ENCODE measurements around the gene ADGRD1.

ADGRD1 gene

DNA sequence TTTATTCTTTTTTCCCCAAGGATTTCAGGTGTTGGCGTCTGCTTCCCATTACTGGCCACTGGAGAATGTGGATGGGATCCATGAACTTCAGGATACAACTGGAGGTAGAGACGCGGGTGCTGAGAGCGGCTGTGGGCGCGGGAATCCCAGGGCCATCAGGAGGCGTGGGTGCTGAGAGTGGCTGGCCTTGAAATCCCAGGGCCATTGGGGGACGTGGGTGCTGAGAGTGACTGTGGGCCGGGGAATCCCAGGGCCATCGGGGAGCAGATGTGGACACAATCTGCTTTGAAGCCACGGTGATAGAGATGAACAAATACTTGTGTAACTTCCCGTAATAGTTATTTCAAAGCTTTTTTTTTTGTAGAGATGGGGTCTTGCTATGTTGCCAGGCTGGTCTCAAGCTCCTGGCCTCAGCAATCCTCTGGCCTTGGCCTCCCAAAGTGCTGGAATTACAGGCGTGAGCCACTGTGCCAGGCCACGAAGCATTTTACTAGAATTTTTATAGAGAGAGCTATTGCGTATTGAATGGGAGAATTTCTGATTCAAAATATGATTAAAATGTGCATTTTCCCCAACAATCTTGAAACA, 12.8 kb downstream of the ADGRD1 start:
- DNase-seq (ENCODE audit: low read depth), result no peak

DNA sequence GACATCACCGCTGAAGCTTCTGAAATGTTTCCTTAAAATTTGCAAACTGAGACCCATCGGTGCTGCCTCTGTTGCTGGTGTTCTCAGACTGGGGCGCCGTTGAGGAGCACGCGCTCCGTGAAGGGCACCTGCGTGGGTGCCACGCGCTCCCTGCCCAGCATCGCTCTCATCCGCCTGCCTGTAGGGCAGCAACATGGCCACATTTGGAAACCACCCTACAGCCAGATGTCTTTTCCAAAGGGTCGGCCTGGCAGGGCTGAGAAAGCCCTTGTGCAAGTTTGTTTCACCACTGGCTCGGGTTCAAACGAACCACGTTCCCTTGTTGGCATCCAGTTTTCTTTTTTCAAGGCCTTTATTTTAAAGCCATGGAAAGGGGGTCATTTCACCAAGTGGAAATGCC, 13.9 kb downstream of the ADGRD1 start:
- no peak for DNase-seq (ENCODE audit: low read depth)

DNA sequence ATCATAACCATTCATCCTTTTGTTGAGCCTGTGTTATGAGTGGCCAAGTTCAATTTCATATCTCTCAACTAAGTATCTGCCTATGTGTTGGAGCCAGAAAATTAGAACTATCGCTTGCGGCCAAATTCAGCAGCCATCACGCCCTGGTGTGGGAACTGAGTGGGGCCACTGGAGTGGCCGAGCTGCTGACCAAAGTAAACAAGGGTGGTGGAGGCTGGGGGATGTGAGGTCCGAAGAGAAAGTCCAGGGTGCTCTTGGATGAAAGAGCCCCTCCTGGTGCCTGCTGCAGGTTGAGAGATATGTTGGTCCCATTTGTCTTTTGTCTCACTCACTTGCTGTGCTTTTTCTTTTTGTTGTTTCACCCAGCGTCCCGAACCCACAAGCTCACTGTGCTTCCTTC, 14.9 kb downstream of the ADGRD1 start:
- no peak for DNase-seq (ENCODE audit: low read depth)

DNA sequence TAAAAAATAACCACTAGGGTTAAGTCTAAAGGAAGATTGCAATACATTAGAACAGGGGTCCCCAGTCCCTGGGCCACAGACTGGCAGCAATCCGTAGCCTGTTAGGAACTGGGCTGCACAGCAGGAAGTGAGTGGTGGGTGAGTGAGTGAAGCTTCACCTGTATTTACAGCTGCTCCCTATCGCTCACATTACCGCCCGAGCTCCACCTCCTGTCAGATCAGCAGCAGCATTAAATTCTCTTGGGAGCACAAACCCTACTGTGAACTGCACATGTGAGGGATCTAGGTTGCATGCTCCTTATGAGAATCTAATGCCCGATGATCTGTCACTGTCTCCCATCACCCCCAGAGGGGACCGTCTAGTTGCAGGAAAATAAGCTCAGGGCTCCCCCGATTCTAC, 15.5 kb downstream of the ADGRD1 start:
- no peak for DNase-seq (ENCODE audit: low read depth)

DNA sequence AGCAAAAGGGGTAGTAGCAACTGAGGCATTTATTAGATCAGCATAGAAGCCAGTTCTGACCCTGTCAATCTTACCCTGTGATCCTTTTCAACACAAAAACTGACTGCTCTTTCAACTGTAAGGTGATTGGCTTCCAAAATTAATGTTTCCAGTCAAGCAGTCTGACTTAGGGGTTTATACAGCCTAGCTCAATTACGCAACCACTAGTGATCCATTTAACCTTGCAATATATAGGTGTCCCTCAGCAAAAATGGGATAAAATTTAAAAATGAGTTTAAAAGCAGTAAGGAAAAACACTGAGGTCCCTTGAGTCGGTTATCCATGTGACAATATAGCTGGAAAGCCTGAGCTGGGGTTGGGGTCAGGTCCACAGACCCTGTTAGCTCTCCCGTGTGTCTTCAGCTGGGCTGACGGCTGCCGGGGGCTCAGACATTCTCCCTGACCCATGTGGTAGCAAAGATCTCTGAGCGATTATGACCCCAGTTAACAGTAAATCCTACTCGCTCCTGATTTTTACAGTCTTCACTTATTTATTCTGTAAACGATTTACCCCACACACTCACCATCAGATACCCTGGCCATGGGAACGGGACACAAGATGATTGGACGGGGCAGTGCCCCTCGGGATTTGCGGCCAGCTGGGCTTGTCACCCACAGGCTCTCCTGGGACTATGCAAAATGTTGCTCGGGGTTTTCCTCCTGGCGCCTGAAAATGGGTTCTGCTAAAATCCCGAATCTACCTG, 16.6 kb downstream of the ADGRD1 start:
- no peak for DNase-seq (ENCODE audit: low read depth)

DNA sequence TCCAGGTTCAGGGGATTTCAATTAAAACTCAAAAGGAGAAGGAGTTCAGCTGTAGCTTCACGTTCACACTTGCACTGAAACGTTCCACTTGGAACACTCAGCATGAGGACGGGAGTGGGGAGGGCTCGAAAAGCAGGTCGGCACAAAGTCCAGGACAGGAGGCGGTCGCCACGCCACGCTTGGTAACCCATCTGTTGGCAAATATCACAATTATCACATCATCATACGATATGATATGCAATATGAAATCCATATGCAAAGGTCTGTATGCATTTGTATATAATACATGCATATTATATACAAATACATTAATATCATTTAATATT, 17.2 kb downstream of the ADGRD1 start:
- DNase-seq (ENCODE audit: low read depth), result no peak

DNA sequence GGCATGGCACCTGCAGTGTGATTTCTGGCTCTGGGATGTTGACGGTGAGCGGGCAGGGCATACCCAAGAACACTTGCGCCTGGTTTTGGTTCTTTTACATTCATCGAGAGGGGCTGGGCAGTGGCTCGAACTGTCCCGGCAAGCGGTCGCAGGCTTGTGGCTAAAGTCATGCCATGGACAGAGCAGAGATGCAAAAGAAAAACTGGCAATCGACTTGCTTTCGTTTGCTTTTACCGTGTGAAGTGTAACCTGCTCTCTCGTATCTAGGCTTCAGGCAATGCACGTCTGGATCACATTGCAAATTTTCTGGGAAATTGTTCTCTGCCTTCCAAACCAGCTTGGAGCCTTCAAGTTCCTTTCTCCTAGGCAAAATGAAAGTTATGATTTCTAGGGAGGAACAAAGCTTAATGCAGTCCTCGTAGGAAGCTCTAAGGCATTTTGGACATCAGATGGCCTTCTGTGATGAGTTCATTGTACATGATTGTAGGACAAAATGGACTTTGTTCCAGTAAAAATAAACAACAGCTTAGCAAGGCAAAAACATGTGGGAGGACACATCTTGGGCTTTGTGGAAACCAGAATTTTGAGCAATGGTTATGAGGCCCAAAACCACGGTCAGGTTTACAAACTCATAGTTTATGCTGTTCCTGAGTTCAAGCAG, 18.3 kb downstream of the ADGRD1 start:
- no peak for DNase-seq (ENCODE audit: low read depth)

DNA sequence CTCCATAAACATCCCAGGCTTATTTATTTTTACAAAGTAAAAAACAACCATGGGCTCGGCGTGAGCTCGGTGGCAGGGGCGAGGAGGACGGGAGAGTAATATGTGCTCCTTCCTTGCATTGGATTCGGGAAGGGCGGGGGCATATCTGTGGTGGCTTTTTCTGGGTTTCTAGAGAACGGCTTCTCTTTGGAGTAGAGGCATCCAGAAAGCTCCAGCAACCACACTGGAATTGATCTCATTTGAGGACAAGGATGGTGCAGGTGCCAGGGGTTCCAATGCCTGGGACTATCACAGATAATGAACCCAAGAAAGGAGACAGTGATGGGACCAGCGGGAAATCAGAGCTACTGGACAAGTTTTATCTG, 18.9 kb downstream of the ADGRD1 start:
- DNase-seq (ENCODE audit: low read depth), result no peak

DNA sequence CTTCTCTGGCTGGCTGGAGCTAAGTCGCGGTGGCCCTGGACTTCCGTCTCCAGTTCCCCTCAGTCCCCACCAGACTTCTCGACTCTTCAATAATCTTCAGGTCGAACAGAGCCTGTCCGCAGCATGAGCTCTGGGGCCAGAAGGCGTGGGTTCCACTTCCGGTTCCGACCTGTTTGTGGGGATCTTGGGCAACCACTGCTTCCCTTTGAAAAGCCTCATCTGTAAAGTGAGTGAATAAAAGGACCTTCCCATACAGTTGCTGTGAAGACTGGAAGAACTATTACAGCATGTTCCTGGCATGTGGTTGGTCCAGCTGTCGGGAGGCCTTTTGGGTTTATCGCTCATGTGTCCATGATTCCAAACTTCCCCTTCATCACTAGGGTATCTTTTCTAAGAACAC, 19.4 kb downstream of the ADGRD1 start:
- DNase-seq (ENCODE audit: low read depth), result no peak

DNA sequence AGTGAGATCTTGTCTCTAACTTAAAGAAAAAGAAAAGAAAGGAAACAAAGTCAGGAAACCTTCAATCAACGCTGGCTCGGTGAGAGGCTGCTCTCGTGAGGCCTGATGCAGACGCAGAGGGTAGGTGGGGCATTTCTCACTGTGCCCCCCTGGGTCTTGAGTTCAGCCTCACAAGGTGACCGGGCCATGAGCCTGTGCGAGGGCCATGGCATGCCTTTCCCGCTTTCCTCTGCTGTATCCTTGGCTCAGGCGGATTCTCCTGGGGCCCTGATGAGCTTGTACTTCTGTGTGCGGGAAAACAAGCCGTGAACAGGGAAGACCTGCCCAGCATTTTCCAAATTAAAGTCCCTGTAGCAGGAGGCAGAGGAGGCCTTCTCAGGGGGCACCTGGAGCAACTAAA, 20.2 kb downstream of the ADGRD1 start:
- DNase-seq (ENCODE audit: low read depth), result no peak

DNA sequence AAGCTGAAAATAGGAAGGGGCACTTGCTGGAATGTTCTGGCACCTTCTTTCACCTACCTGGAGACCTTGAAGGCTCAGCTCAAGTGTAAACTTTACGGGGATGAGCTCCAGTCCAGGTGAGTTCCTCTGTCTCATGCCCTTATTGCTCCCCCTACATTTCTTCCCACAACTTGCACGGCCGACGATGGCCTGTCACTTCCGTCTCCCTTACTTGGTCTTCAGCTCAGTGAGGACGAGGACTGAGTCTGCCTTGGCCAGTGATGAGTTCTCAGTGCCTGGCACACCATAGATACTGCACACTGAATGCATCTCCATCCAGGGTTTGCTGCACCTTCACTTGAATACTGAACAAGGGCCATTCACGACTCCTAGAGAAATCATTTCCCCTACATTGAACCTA, 21.4 kb downstream of the ADGRD1 start:
- DNase-seq (ENCODE audit: low read depth), result no peak

DNA sequence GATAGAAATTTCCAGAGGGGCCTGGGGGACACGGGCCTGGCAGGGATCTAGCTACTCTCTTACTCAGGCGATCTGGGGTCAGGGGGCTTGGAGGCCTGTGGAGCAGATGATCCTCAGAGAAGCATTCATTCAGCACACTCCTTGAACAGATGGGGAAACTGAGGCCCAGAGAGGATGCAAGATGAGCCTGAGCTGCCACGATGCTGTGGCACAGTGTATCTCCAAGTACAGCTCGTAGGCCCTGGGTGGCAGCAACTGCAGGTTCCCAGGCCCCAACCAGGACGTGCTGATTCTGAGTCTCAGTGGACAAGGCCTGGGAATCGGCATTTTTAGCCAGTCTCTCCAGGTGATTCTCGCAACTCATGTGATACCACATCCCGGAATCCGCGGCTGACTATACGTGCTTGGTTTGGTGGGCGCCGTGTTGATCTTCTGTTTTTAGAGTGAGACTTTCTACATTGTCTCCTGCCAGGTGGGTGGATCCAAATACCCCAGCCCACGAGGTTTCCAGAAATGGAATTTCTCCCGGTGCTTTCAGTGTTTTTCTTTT, 22.5 kb downstream of the ADGRD1 start:
- DNase-seq (ENCODE audit: low read depth), result no peak

DNA sequence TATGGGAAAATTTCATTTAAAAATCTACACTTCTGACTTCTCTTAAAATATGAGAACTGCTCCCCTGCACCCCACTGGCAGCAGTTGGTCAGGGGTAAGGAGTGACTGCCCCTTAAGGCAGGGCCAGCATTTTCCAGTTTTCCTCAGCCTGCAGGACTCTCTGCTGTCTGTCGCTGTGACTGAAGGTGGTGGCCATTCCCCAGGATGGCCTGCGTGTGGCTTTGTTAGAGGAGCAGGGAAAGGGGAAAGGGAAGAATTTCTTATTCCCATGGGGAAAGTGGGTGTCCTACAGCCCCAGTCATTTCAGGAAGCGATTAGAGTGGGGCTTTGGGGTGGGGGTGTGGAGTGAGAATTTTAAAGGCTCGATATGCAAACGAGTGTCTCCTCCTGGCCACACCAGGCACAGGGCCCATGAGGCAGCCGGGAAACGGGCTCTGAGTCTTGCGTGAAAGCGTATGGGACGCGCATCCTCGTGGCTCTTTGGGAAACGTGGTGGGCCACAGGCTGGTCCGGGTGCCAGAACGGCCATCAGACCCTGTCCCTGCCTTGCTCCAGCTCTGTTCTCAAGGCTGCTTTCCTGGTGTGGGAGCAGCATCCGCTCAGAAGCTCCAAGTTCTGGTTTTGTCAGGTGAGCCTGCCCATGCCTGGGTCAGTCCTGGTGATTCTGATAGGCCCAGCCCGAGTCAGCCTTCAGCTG, 23.5 kb downstream of the ADGRD1 start:
- no peak for DNase-seq (ENCODE audit: low read depth)

DNA sequence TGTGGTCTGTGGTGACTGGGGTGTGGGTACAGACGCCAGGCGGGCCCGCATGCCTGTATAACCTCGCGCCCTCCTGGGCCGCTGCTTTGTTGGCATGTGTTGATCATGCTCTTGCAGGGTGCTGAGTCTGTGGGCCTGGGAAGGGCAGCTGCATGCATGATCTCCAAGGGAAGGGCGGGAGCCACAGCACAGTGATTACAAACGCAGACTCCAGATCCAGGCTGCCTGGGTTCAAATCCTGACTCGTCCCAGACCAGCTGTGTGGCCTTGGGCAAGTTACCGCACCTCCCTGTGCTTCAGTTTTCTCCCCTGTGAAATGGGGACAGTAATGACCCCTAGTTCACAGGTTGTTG, 24.0 kb downstream of the ADGRD1 start:
- DNase-seq (ENCODE audit: low read depth), result no peak

DNA sequence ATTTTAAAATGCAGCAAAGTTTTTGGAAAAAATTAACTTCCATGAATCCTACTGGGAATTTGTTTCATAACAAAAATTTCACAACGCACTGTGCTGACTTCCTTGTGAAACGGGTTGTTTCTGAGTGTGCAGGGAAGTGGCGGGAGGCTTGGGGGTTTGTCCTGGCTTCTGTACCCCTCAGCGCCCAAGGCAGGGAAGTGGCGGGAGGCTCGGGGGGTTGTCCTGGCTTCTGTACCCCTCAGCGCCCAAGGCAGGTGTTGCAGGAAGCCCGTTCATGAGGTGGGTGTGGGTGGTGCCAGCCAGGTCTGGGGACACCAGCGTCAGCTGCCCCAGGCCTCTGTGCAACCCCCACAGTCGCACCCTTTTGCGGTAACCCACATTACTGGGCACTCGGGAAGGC, 25.1 kb downstream of the ADGRD1 start:
- DNase-seq (ENCODE audit: low read depth), result no peak

DNA sequence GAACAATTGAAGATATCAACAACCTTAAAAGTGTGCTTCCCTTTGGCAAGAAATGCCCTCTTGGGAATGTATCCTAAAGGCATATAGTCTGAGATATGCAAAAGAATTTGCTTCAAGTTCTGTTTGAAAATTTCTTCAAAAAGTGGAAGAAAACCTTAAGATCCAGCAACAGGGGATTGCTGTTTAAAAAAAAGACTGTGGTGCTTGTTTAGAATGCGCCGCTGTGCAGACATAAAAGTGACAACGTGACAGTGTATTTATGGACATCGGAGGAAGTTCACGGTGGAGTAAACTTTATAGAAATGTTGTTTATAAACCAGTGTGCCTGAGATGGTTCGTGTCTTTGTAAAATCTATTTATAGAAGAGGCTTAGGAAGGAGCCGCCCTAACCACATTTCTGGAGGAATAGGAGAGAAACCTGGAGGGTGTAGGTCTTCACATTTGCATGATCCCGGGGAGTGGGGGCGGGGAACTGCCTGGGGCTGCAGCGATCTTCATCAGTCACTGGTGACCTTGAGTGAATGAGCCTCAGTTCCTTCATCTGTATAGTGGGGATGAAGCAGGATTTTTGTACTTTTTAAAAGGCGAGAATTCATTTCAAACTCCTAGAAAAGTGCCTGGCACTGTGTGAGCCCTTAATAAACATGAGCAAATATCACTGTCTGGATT, 27.5 kb downstream of the ADGRD1 start:
- DNase-seq (ENCODE audit: low read depth), result no peak

DNA sequence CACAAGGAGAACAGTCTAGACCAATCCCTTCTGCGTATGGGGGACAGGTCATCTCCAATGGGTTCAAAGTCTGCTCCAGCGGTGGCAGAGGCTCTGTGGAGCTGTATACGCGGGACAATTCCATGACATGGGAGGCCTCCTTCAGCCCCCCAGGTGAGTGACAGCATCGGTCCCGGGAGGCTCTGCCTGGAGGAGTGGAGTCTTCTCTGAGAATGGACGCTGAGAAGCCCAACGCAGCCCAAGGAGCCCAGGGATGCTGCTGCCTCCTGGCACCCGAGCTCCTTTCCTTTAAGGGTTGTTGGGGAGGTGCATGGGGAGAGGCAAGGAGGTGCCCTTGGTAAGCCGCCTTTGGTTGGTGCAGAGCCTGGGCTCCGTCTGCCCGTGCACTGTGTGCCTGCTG, 28.2 kb downstream of the ADGRD1 start:
- no peak for DNase-seq (ENCODE audit: low read depth)

DNA sequence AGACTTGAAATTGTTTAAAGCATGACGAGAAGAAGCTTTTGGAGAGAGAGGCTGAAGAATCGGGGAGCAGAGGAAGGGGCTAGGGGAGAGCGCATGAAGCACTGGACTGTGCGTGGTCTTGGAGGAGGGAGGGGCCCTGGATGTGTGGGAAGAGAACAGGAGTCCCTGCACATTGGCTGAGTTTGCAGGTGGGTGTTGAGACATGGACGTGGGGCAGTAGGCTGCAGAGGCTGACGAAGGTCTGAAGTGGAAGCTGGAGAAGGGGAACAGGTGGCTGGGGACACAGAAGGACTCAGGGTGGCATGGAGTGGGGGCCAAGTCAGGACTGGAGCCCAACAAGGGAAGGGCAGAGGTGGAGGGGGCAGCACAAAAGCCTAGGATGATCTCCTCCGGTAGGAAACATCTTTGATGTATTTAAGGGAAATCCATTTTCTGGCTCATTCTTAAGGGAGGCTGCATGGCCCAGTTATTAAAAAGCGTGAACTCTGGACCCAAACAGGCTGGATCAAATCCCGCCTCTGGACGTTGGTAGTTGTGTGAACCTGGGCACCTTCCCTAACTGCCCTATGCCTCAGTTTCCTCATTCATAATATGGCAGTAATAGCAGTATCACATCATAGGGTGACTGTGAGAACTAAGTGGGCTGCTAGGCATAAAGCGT, 29.0 kb downstream of the ADGRD1 start:
- DNase-seq (ENCODE audit: low read depth), result no peak

DNA sequence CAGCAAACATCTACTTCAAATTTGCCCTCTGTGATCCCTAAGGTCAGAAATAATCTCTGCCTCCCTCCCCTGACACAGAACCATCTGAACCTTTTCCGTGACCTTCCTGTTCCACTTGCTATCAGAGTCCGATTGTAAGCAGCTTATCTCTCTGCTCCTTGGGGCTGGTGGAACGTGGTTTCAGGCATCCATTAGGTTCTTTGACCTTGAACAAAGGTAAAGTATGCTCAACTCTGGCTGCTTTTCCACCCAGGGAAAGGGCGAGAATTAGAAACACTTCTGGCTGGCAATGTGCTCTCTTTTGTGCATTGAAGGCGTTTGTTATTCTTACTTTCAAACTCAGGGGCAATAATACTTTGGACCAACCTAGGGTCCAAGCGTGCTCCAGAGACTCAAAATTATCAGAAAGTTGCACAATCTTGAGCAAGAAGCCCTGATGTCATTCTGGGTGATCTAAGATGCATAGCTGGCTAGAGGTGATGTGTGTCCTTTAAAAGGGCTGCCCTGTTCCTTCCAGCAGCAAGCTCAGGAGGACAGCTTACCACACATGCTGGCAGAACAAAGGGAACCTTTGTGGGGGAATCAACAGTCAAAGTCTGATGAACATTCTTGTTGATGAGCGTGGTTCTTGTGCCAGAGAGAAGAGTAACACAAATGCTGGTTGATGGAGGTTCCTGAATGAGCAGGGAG, 29.8 kb downstream of the ADGRD1 start:
- no peak for DNase-seq (ENCODE audit: low read depth)

DNA sequence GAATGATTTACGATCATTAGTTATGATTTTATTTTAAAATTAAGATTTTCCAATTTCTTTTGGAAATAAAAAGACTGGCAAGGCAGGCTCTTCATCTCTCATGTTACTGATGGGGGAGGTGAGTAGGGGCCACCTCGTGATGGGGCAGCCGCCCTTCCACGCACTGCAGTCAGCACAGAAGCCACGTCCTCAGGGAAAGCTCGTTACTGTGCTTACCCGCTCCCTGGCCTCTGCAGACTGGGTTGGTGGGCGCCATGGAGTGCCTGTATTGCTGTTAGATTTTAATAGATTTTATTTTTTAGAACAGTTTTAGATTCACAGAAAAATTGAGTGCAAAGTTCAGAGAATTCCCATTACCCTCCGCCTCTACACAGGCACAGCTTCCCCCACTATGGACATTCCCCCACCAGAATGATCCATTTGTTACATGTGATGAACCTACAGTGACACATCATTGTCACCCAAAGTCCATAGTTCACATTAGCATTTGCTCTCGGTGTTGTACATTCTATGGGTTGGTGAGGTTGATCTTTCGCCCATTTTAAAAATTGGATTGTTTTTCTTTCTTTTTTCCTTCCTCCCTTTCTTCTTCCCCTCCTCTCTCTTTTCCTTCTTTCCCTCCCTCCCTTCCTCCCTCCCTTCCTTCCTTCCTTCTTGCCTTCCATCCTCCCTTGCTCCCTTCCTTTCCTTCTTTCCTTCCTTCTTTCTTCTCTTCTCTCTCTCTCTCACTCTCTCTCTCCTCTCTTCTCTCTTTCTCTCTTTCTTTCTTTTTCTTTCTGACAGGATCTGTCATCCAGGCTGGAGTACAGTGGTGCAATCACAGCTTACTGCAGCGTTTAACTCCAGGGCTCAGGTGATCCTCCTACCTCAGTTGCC, 30.7 kb downstream of the ADGRD1 start:
- DNase-seq (ENCODE audit: low read depth), result no peak
